ENCODE measurements around the gene RPS16. TPM values are rescaled to one million over a fixed set of nuclear protein-coding genes. Genes with fewer than 3 reads are reported as not detected.

RPS16 gene
- total and polyA plus RNA-seq, 2 of the 8 experiments (the other 6 are each of a cell fraction or from before 2014, with no cell fraction given): 2,433 to 7,810 TPM

GRCh38 chr19:39479916-39480315 is 44.2 kb upstream of the RPS16 start:
- Histone ChIP-seq H3K4me3 (ENCODE audit: extremely low read depth in 1 of 4, insufficient read depth in 2 of 4, low read depth in 3 of 4, low read length in 4 of 4) (peak overlapping the region; percentile 17 to 94 (median 34); a peak in 4 of 8 replicates), H4K5ac (ENCODE audit: insufficient read length, low read depth, low read length) (no peak overlapping the region), H3K23ac (ENCODE audit: insufficient read length) (no peak overlapping the region), H3K79me2 (ENCODE audit: control insufficient read depth in 1 of 2, insufficient read depth in 2 of 2, low read length in 2 of 2) (peaks cover 6 to 24% of the 10 kb centered on the region in 2 experiments; a peak in 3 of 4 replicates), H3K14ac (ENCODE audit: insufficient read length) (no peak overlapping the region), H3K79me1 (ENCODE audit: low read depth, low read length) (peaks cover 4% of the 10 kb centered on the region), H4K8ac (ENCODE audit: extremely low read depth, insufficient read depth, low read length) (no peak overlapping the region), H2BK12ac (ENCODE audit: low read depth, low read length) (peak overlapping the region; percentile 75; the same call in 1 of the 2 replicates), H3K4me1 (replicated peaks in 1 of 4; ENCODE audit: control insufficient read depth in 3 of 4, insufficient read depth in 4 of 4, low read length in 3 of 4) (peaks cover 0 to 10% (median 4%) of the 10 kb centered on the region in 4 experiments; a peak in 5 of 7 replicates), H2BK5ac (ENCODE audit: low read depth, low read length) (0 out of 2 replicates have a peak overlapping the region, but pooled peaks have one; percentile 78), H3K4me2 (ENCODE audit: insufficient read depth in 1 of 2, low read depth in 2 of 2, low read length in 2 of 2) (peak overlapping the region; percentile 66 to 88), H3K27ac (ENCODE audit: low read depth, low read length) (no peak overlapping the region), H3K9me3 (ENCODE audit: insufficient read depth in 2 of 2, low read depth in 1 of 2, low read length in 1 of 2) (no peaks in the 10 kb centered on the region), H4K91ac (replicated peaks; ENCODE audit: insufficient read length, low read length) (no peak overlapping the region), H3K18ac (ENCODE audit: extremely low read depth, low read length) (no peak overlapping the region), H4K20me1 (replicated peaks in 1 of 2; ENCODE audit: control insufficient read depth in 1 of 2, insufficient read depth in 2 of 2, low read length in 2 of 2) (peaks cover 0 to 2% of the 10 kb centered on the region in 2 experiments), H3K56ac (replicated peaks; ENCODE audit: insufficient read length, low read depth, low read length) (no peak overlapping the region), H3K27me3 (replicated peaks in 1 of 4; ENCODE audit: control insufficient read depth in 3 of 4, extremely low read depth in 1 of 4, insufficient read depth in 3 of 4, low read length in 3 of 4) (no peaks in the 10 kb centered on the region), H2BK120ac (replicated peaks; ENCODE audit: low read depth, low read length) (no peak overlapping the region), H3K9ac (replicated peaks in 1 of 4; ENCODE audit: extremely low read depth in 1 of 4, low read depth in 3 of 4, low read length in 3 of 4) (no peak overlapping the region), H3K4ac (replicated peaks; ENCODE audit: insufficient read length, low read depth, low read length) (no peak overlapping the region), H2BK20ac (ENCODE audit: low read length) (no peak overlapping the region), H3K23me2 (ENCODE audit: low read depth, low read length) (peaks cover 5% of the 10 kb centered on the region), H2AK5ac (ENCODE audit: low read depth, low read length) (no peak overlapping the region), H3K36me3 (ENCODE audit: control insufficient read depth in 2 of 4, insufficient read depth in 4 of 4, low read length in 3 of 4) (peaks cover 11 to 31% (median 13%) of the 10 kb centered on the region in 4 experiments), H2BK15ac (ENCODE audit: low read length) (no peak overlapping the region), H2AFZ (ENCODE audit: low read length) (no peak overlapping the region)
- TF ChIP-seq FOSL1 (IDR thresholded peaks at IDR 0.05; ENCODE audit: insufficient read depth, low read depth, low read length) (no peak), USF2 (IDR thresholded peaks at IDR 0.05; ENCODE audit: low read length) (no peak), BCL11A (IDR thresholded peaks at IDR 0.05; ENCODE audit: low read depth in 2 of 2, low read length in 2 of 2) (no peak), POLR2A (IDR thresholded peaks at IDR 0.05; ENCODE audit: control extremely low read depth in 1 of 2, low read depth in 2 of 2, low read length in 2 of 2) (no peak), JUN (IDR thresholded peaks at IDR 0.05; ENCODE audit: low read depth, low read length) (no peak), SAP30 (IDR thresholded peaks at IDR 0.05; ENCODE audit: insufficient read depth, insufficient replicate concordance, low read length) (no peak), ZNF274 (IDR thresholded peaks at IDR 0.05; ENCODE audit: borderline replicate concordance, extremely low read depth, low read length) (no peak), CEBPB (IDR thresholded peaks at IDR 0.05; ENCODE audit: low read depth, low read length) (no peak), NANOG (IDR thresholded peaks at IDR 0.05; ENCODE audit: insufficient read depth, low read depth, low read length, poor library complexity, severe bottlenecking) (no peak)
- POLR2A ChIA-PET (ENCODE audit: partially characterized antibody): interaction anchor here (0.8 to 8.3 kb wide), 12 partner anchors 11 to 124 kb away, joined by 3 to 96 read pairs (median 4); partner anchors contain the start of genes DLL3, RPS16 and SUPT5H
- DNase-seq (ENCODE audit: low read depth in 1 of 2, low spot score in 2 of 2): no peak
- CTCF ChIA-PET (ENCODE audit: partially characterized antibody): no interaction called here
- 77% methylated on average over 10 of the region's 10 CpGs; no CpG with 5 or more reads in 1 of the 2 experiments for WGBS, 2 experiments (ENCODE audit: extremely low coverage in 1 of 2, insufficient coverage in 1 of 2, insufficient read length in 1 of 2, insufficient replicate concordance in 2 of 2, low coverage in 1 of 2, low lambda C conversion rate in 2 of 2, missing lambda C conversion rate in 1 of 2)
- no peak for FAIRE-seq

Data from H1 (cell line).